Endothelial cell of umbilical vein (primary cell): ENCODE measurements around the gene ZSWIM7. TPM values are rescaled to one million over a fixed set of nuclear protein-coding genes. Genes with fewer than 3 reads are reported as not detected.

Experiments used
- BruUV-seq: library from RNA; stranded (reverse); fragments of 400-500 nt; replicated peaks from 2 replicates; lab custom pipeline; 2021; lab: Mats Ljungman, UMichigan
- CTCF ChIA-PET: fragments of 300-600, 350-600 bp; sonication (Branson Sonifier 250); formaldehyde crosslinking; loops from one replicate; lab custom pipeline; 2021; ENCODE audit warnings: antibody characterized with exemption, inconsistent platforms; lab: Charles Lee
- POLR2A ChIA-PET: fragments of 300-600, 350-600 bp; sonication (Branson Sonifier 250); formaldehyde crosslinking; loops from one replicate; lab custom pipeline; 2021; ENCODE audit warnings: antibody characterized with exemption, inconsistent platforms; lab: Charles Lee
- DNase-seq: peaks from one replicate; pipeline ENCODE4 v3.0.0-alpha.2; 2011; ENCODE audit warnings: low read depth, low spot score
- FAIRE-seq: peaks from 2 replicates; lab custom pipeline; 2011; peaks lifted over from hg19 to GRCh38; lab: Jason Lieb, UNC
- H2AFZ ChIP-seq: 2 replicates; pipeline ENCODE4 v1.6.0; 2012; ENCODE audit warnings: low read depth, low read length, control low read depth, inconsistent platforms
- H3K27ac ChIP-seq: 2 replicates; pipeline ENCODE4 v1.5.1; 2011; ENCODE audit warnings: low read depth, mild to moderate bottlenecking, control low read depth, low read length, moderate library complexity; ENCODE audit not compliant: insufficient read depth
- H3K27me3 ChIP-seq, 2 experiments: 2 replicates each; pipeline versions ENCODE4 v1.6.0 to v1.6.1; 2011; ENCODE audit warnings: low read length in 2 of 2, mixed read lengths in 1 of 2; ENCODE audit not compliant: control insufficient read depth in 2 of 2, insufficient read depth in 2 of 2
- H3K36me3 ChIP-seq, 2 experiments: 2 replicates in 1 of 2; 3 replicates in 1 of 2; pipeline ENCODE4 v1.5.1; 2011; ENCODE audit warnings: low read length in 2 of 2, mild to moderate bottlenecking in 1 of 2, moderate library complexity in 1 of 2; ENCODE audit not compliant: control insufficient read depth in 2 of 2, insufficient read depth in 2 of 2; ENCODE audit errors: extremely low read depth in 1 of 2
- H3K4me1 ChIP-seq: 3 replicates; pipeline ENCODE4 v1.5.1; 2011; ENCODE audit warnings: mild to moderate bottlenecking, low read length; ENCODE audit not compliant: control insufficient read depth, insufficient read depth; ENCODE audit errors: extremely low read depth
- H3K4me2 ChIP-seq: 2 replicates; pipeline ENCODE4 v1.6.1; 2011; ENCODE audit warnings: low read length, control low read depth, mixed read lengths; ENCODE audit not compliant: insufficient read depth
- H3K4me3 ChIP-seq, 3 experiments: fragments of 200-600 bp in 1 of 3; sonication (generic), shearing (Covaris generic) in 1 of 3; replicated peaks in 1 of 3; 2 replicates each; pipeline ENCODE4 v1.5.1; 2011 to 2016; ENCODE audit warnings: control low read depth in 3 of 3, low read length in 3 of 3, mild to moderate bottlenecking in 2 of 3, inconsistent platforms in 1 of 3, low read depth in 1 of 3, moderate library complexity in 1 of 3; ENCODE audit not compliant: insufficient read depth in 1 of 3
- H3K79me2 ChIP-seq: 2 replicates; pipeline ENCODE4 v1.6.0; 2012; ENCODE audit warnings: low read length, inconsistent platforms; ENCODE audit not compliant: control insufficient read depth, insufficient read depth
- H3K9ac ChIP-seq: replicated peaks from 2 replicates; pipeline ENCODE3; 2011; ENCODE audit warnings: low read length, control low read depth; ENCODE audit not compliant: insufficient read depth; ENCODE audit errors: extremely low read depth
- H3K9me1 ChIP-seq: replicated peaks from 3 replicates; pipeline ENCODE4 v1.6.0; 2011; ENCODE audit warnings: mild to moderate bottlenecking, low read length; ENCODE audit not compliant: control insufficient read depth, insufficient read depth; ENCODE audit errors: extremely low read depth
- H3K9me3 ChIP-seq: replicated peaks from 2 replicates; pipeline ENCODE4 v1.5.1; 2012; ENCODE audit warnings: low read length, inconsistent platforms; ENCODE audit not compliant: control insufficient read depth, insufficient read depth
- H4K20me1 ChIP-seq: replicated peaks from 2 replicates; pipeline ENCODE3; 2011; ENCODE audit warnings: mild to moderate bottlenecking, low read length; ENCODE audit not compliant: control insufficient read depth, insufficient read depth; ENCODE audit errors: extremely low read depth
- EZH2 ChIP-seq: IDR thresholded peaks from 2 replicates; pipeline ENCODE4 v1.6.1; 2012; ENCODE audit warnings: borderline replicate concordance, low read depth, mild to moderate bottlenecking, moderate library complexity, low read length, inconsistent platforms; ENCODE audit not compliant: severe bottlenecking
- FOS ChIP-seq: IDR thresholded peaks from 2 replicates; pipeline ENCODE4 v1.6.1; 2011; ENCODE audit warnings: mild to moderate bottlenecking, low read length, moderate library complexity, borderline replicate concordance; ENCODE audit not compliant: insufficient read depth
- GATA2 ChIP-seq: IDR thresholded peaks from 2 replicates; pipeline ENCODE4 v1.7.0; 2011; ENCODE audit warnings: low read depth, mild to moderate bottlenecking, moderate library complexity, mixed read lengths, low read length; ENCODE audit not compliant: insufficient read length, insufficient read depth
- JUN ChIP-seq: IDR thresholded peaks from 2 replicates; pipeline ENCODE4 v1.6.1; 2011; ENCODE audit warnings: borderline replicate concordance, low read depth; ENCODE audit not compliant: insufficient read length, insufficient read depth
- MYC ChIP-seq: IDR thresholded peaks from one replicate; pipeline ENCODE4 v1.6.1; 2011; ENCODE audit warnings: mild to moderate bottlenecking, low read depth, low read length
- POLR2A ChIP-seq: IDR thresholded peaks from 2 replicates; pipeline ENCODE4 v1.6.1; 2012; ENCODE audit warnings: low read depth, mild to moderate bottlenecking, control low read depth, low read length
- POLR2AphosphoS5 ChIP-seq: IDR thresholded peaks from 2 replicates; pipeline ENCODE4 v1.6.1; 2012; ENCODE audit warnings: low read depth, mild to moderate bottlenecking, control low read depth, low read length, moderate library complexity; ENCODE audit not compliant: insufficient read depth
- dilution Hi-C: fragments of 300-500 bp; cut with MboI; formaldehyde crosslinking; loops from one replicate; pipeline ENCODE4 v1.15.0; 2019; ENCODE audit warnings: low sequenced_read_pairs; ENCODE audit not compliant: extremely low pct_ligation_motif_present
- intact Hi-C: fragments of 100-400 bp; cut with micrococcal nuclease; formaldehyde crosslinking; loops from one replicate; pipeline ENCODE4 v1.10.0; 2022
- polyA plus RNA-seq, 4 experiments: library from polyadenylated mRNA; depleted of rRNA in 3 of 4; stranded (reverse) in 3 of 4; unstranded in 1 of 4; fragments of >200 nt; gene quantifications; 2 replicates each; pipeline versions ENCODE4 v1.2.1 to v1.2.3, GENCODE V29; 2011 to 2012; ENCODE audit warnings: missing spikeins in 1 of 4
- total RNA-seq: library from RNA; stranded (reverse); gene quantifications from 2 replicates; pipeline ENCODE4 v1.2.3, GENCODE V29; 2021
- TF ChIP-seq, protein P1 (sequence below), 2 donors: IDR thresholded peaks; 1 replicate in 1 of 2; 2 replicates in 1 of 2; pipeline ENCODE4 v1.5.1; 2011; ENCODE audit warnings: low read length in 2 of 2, mild to moderate bottlenecking in 2 of 2, moderate library complexity in 2 of 2, control low read depth in 1 of 2, inconsistent platforms in 1 of 2, low read depth in 1 of 2; ENCODE audit not compliant: insufficient read depth in 1 of 2; ENCODE audit errors: extremely low read depth in 1 of 2
- TF ChIP-seq, protein P2 (sequence below): IDR thresholded peaks from 2 replicates; pipeline ENCODE4 v1.6.1; 2011; ENCODE audit not compliant: insufficient read depth, insufficient read length

The ZSWIM7 gene
- total and polyA plus RNA-seq, 2 donors (not counting 3 experiments of a cell fraction or from before 2014, with no cell fraction given) = 18.0 to 33.8 TPM

DNA sequence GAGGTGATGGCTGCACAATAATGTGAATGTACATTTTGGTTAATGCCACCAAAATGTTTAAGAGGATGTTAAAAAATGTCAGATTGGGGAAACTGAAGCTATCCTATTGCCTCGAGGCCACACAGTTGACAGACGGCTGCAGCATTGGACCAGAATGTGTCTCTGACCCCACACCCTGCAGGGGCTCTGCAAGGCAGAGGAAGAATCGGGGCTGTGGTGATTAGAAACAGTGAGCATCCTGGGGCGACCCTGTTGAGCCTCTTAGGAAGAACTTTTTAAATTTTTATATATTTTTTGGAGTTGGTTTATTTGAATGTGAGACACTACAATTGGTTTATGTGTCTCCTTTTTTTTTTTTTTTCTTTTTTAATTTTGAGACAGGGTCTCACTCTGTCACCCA lies 69.6 kb downstream of the ZSWIM7 start:
- no peak overlapping the region for H3K27ac ChIP-seq
- H3K4me3 ChIP-seq = no peak overlapping the region
- H3K27me3 ChIP-seq = peaks cover 0 to 2% of the 10 kb centered on the region in 2 experiments
- no TSS peak for BruUV-seq
- no peaks in the 10 kb centered on the region for H3K4me1 ChIP-seq
- TF ChIP-seq, protein P1, sequence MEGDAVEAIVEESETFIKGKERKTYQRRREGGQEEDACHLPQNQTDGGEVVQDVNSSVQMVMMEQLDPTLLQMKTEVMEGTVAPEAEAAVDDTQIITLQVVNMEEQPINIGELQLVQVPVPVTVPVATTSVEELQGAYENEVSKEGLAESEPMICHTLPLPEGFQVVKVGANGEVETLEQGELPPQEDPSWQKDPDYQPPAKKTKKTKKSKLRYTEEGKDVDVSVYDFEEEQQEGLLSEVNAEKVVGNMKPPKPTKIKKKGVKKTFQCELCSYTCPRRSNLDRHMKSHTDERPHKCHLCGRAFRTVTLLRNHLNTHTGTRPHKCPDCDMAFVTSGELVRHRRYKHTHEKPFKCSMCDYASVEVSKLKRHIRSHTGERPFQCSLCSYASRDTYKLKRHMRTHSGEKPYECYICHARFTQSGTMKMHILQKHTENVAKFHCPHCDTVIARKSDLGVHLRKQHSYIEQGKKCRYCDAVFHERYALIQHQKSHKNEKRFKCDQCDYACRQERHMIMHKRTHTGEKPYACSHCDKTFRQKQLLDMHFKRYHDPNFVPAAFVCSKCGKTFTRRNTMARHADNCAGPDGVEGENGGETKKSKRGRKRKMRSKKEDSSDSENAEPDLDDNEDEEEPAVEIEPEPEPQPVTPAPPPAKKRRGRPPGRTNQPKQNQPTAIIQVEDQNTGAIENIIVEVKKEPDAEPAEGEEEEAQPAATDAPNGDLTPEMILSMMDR (IDR thresholded peaks at IDR 0.05; ENCODE audit: extremely low read depth in 1 of 2, insufficient read depth in 1 of 2, low read depth in 1 of 2, low read length in 2 of 2) = no peak
- TF ChIP-seq FOS (no peak), GATA2 (no peak), JUN (no peak), POLR2AphosphoS5 (no peak), EZH2 (no peak), MYC (no peak), POLR2A (no peak)
- TF ChIP-seq, protein P2, sequence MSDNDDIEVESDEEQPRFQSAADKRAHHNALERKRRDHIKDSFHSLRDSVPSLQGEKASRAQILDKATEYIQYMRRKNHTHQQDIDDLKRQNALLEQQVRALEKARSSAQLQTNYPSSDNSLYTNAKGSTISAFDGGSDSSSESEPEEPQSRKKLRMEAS = no peak
- POLR2A ChIA-PET = no interaction called here
- DNase-seq (no peak), FAIRE-seq (no peak)
- CTCF ChIA-PET = interaction anchor here (0.7 kb wide), 1 partner anchor 69 kb away, joined by 3 read pairs; the partner anchor contains the start of genes TTC19 and ZSWIM7
- H3K36me3 ChIP-seq = no peaks in the 10 kb centered on the region
- dilution Hi-C loops (no loop called here), intact Hi-C loops (no loop called here)
- H3K9ac ChIP-seq = no peak overlapping the region
- no peaks in the 10 kb centered on the region for H4K20me1 ChIP-seq
- no peaks in the 10 kb centered on the region for H3K79me2 ChIP-seq
- H3K9me1 ChIP-seq = no peaks in the 10 kb centered on the region
- no peak overlapping the region for H2AFZ ChIP-seq
- H3K9me3 ChIP-seq = no peaks in the 10 kb centered on the region
- no peak overlapping the region for H3K4me2 ChIP-seq
